ENCODE results near the gene MAMSTR.

Gene MAMSTR

GRCh38 chr19:48665786-48666185, 53.7 kb downstream of the MAMSTR start:
- no peaks in the 10 kb centered on the region for H4K20me1 ChIP-seq (ENCODE audit: control insufficient read depth, insufficient read depth, low read depth, low read length)
- peaks cover 7% of the 10 kb centered on the region for H3K4me1 ChIP-seq (ENCODE audit: control insufficient read depth, low read length)
- no peaks in the 10 kb centered on the region for H3K36me3 ChIP-seq (ENCODE audit: control insufficient read depth, low read length)
- H3K4me3 ChIP-seq (ENCODE audit: low read length): no peak overlapping the region
- peaks cover 5% of the 10 kb centered on the region; the same call in 1 of the 2 replicates for H3K9me3 ChIP-seq (ENCODE audit: control insufficient read depth, insufficient read depth, low read length)
- H3K9me2 ChIP-seq (replicated peaks; ENCODE audit: control insufficient read depth, low read length): no peaks in the 10 kb centered on the region
- no peaks in the 10 kb centered on the region for H3K79me2 ChIP-seq (ENCODE audit: control insufficient read depth, low read length)
- TF ChIP-seq EZH2phosphoT487 (IDR thresholded peaks at IDR 0.05; ENCODE audit: borderline replicate concordance, low read length): no peak
- TF ChIP-seq CTCF (IDR thresholded peaks at IDR 0.05; ENCODE audit: low read depth, low read length, poor library complexity, severe bottlenecking): no peak
- no peak overlapping the region for H3K27ac ChIP-seq (ENCODE audit: low read depth, low read length)
- no peaks in the 10 kb centered on the region for H3K27me3 ChIP-seq (ENCODE audit: control insufficient read depth, low read length)
- no peak overlapping the region for H3K4me2 ChIP-seq (ENCODE audit: low read length)
- no peaks in the 10 kb centered on the region for H3F3A ChIP-seq (ENCODE audit: control insufficient read depth, insufficient read depth)

GRCh38 chr19:48664476-48664875, 55.0 kb downstream of the MAMSTR start:
- 0 out of 2 replicates have a peak, but pooled peaks cover 2% of the 10 kb centered on the region for H3F3A ChIP-seq (ENCODE audit: control insufficient read depth, insufficient read depth)
- no peak overlapping the region for H3K27ac ChIP-seq (ENCODE audit: low read depth, low read length)
- H3K4me1 ChIP-seq (ENCODE audit: control insufficient read depth, low read length): peaks cover 14% of the 10 kb centered on the region
- TF ChIP-seq EZH2phosphoT487 (IDR thresholded peaks at IDR 0.05; ENCODE audit: borderline replicate concordance, low read length): no peak
- no peak for TF ChIP-seq CTCF (IDR thresholded peaks at IDR 0.05; ENCODE audit: low read depth, low read length, poor library complexity, severe bottlenecking)
- H3K4me2 ChIP-seq (ENCODE audit: low read length): no peak overlapping the region
- H3K4me3 ChIP-seq (ENCODE audit: low read length): no peak overlapping the region
- H3K36me3 ChIP-seq (ENCODE audit: control insufficient read depth, low read length): no peaks in the 10 kb centered on the region
- H3K27me3 ChIP-seq (ENCODE audit: control insufficient read depth, low read length): no peaks in the 10 kb centered on the region
- H3K79me2 ChIP-seq (ENCODE audit: control insufficient read depth, low read length): no peaks in the 10 kb centered on the region
- peaks cover under 1% of the 10 kb centered on the region; the same call in 1 of the 2 replicates for H3K9me3 ChIP-seq (ENCODE audit: control insufficient read depth, insufficient read depth, low read length)
- H4K20me1 ChIP-seq (ENCODE audit: control insufficient read depth, insufficient read depth, low read depth, low read length): no peaks in the 10 kb centered on the region
- H3K9me2 ChIP-seq (replicated peaks; ENCODE audit: control insufficient read depth, low read length): no peaks in the 10 kb centered on the region

GRCh38 chr19:48663667-48664066, 55.9 kb downstream of the MAMSTR start:
- Histone ChIP-seq H3K4me1 (ENCODE audit: control insufficient read depth, low read length) (peaks cover 14% of the 10 kb centered on the region), H3K4me3 (ENCODE audit: low read length) (no peak overlapping the region), H3K9me3 (ENCODE audit: control insufficient read depth, insufficient read depth, low read length) (no peaks in the 10 kb centered on the region), H4K20me1 (ENCODE audit: control insufficient read depth, insufficient read depth, low read depth, low read length) (no peaks in the 10 kb centered on the region), H3K36me3 (ENCODE audit: control insufficient read depth, low read length) (no peaks in the 10 kb centered on the region), H3K27ac (ENCODE audit: low read depth, low read length) (no peak overlapping the region), H3K79me2 (ENCODE audit: control insufficient read depth, low read length) (no peaks in the 10 kb centered on the region), H3K9me2 (replicated peaks; ENCODE audit: control insufficient read depth, low read length) (no peaks in the 10 kb centered on the region), H3K4me2 (ENCODE audit: low read length) (no peak overlapping the region), H3K27me3 (ENCODE audit: control insufficient read depth, low read length) (no peaks in the 10 kb centered on the region), H3F3A (ENCODE audit: control insufficient read depth, insufficient read depth) (0 out of 2 replicates have a peak, but pooled peaks cover 2% of the 10 kb centered on the region)
- TF ChIP-seq EZH2phosphoT487 (IDR thresholded peaks at IDR 0.05; ENCODE audit: borderline replicate concordance, low read length) (no peak), CTCF (IDR thresholded peaks at IDR 0.05; ENCODE audit: low read depth, low read length, poor library complexity, severe bottlenecking) (no peak)

Measured in DOHH2 (cell line).